Lower leg skin (tissue), 4 donors: ENCODE data around the gene SLC25A25. TPM values are rescaled to one million over a fixed set of nuclear protein-coding genes. Genes with fewer than 3 reads are reported as not detected.
A peak's percentile ranks its signal among the peaks of the same experiment; 100 is the strongest.
"Not testable (repeated sequence)": the region's sequence is repeated elsewhere in the genome, so short reads cannot be mapped to it uniquely, and the experiment has no call there.

Source experiments
- DNase-seq, 2 donors: peaks; one replicate each; pipeline ENCODE4 v3.0.0-alpha.2; 2019; ENCODE audit warnings: low spot score in 2 of 2
- H3K4me3 ChIP-seq: fragments of 200-600 bp; sonication (generic); 2 replicates; pipeline ENCODE4 v1.5.1; 2017; ENCODE audit warnings: mild to moderate bottlenecking, low read depth; ENCODE audit not compliant: poor library complexity, severe bottlenecking
- POLR2A ChIP-seq, 2 donors: fragments of 450-650 bp; IDR thresholded peaks; one replicate each; pipeline ENCODE4 v1.6.1; 2016 to 2017; ENCODE audit warnings: antibody characterized with exemption in 2 of 2, mild to moderate bottlenecking in 1 of 2, moderate library complexity in 1 of 2
- WGBS, 2 donors: methylation state at CpG; one replicate each; pipeline ENCODE4 v1.1.5; 2018; 5-methylcytosine and 5-hydroxymethylcytosine counted together
- intact Hi-C: fragments of 100-400 bp; cut with DNase I; formaldehyde crosslinking; loops from one replicate; pipeline ENCODE4 v1.15.0; 2023; ENCODE audit warnings: low total_unique reads
- total RNA-seq, 4 donors: library from RNA; depleted of rRNA; stranded (reverse); fragments of >200 nt; gene quantifications; one replicate each; pipeline ENCODE4 v1.1.0, GENCODE V29; 2016
- TF ChIP-seq, protein P1 (sequence below), 3 donors: fragments of 450-650 bp; IDR thresholded peaks; one replicate each; pipeline ENCODE4 v1.5.1; 2016; ENCODE audit warnings: antibody characterized with exemption in 3 of 3, mild to moderate bottlenecking in 3 of 3, moderate library complexity in 2 of 3

Gene SLC25A25
- total RNA-seq: 10 to 100 TPM; 26.4 to 40.3 (median 32.0) TPM

- H3K4me3 ChIP-seq: peak within 1 kb of the TSS; percentile 69
- TF ChIP-seq, protein P1, sequence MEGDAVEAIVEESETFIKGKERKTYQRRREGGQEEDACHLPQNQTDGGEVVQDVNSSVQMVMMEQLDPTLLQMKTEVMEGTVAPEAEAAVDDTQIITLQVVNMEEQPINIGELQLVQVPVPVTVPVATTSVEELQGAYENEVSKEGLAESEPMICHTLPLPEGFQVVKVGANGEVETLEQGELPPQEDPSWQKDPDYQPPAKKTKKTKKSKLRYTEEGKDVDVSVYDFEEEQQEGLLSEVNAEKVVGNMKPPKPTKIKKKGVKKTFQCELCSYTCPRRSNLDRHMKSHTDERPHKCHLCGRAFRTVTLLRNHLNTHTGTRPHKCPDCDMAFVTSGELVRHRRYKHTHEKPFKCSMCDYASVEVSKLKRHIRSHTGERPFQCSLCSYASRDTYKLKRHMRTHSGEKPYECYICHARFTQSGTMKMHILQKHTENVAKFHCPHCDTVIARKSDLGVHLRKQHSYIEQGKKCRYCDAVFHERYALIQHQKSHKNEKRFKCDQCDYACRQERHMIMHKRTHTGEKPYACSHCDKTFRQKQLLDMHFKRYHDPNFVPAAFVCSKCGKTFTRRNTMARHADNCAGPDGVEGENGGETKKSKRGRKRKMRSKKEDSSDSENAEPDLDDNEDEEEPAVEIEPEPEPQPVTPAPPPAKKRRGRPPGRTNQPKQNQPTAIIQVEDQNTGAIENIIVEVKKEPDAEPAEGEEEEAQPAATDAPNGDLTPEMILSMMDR (IDR thresholded peaks at IDR 0.05): no peak
- TF ChIP-seq POLR2A (IDR thresholded peaks at IDR 0.05): peak in 1 of 2 donors; percentile 45
- intact Hi-C loops: no loop called here
- peak; percentile 100 for DNase-seq
- 0 to 1% methylated on average over 37 to 39 of the region's 67 CpGs for WGBS, 2 donors
Measured at GRCh38 chr9:128067645-128068385, at the start of gene SLC25A25. Gene SLC25A25, plus strand, starts transcription at chr9:128068232. Its CDS starts 88 bp downstream, at chr9:128068320.

- no peak overlapping the region for H3K4me3 ChIP-seq
- TF ChIP-seq POLR2A (IDR thresholded peaks at IDR 0.05): no peak
- TF ChIP-seq, protein P1 (IDR thresholded peaks at IDR 0.05): no peak
- DNase-seq: no peak
- intact Hi-C loops: no loop called here
- WGBS, 2 donors: 61 to 77% methylated on average over 4 of the region's 4 CpGs
Measured at GRCh38 chr9:128020692-128021091, 47.3 kb upstream of the SLC25A25 start.

DNA sequence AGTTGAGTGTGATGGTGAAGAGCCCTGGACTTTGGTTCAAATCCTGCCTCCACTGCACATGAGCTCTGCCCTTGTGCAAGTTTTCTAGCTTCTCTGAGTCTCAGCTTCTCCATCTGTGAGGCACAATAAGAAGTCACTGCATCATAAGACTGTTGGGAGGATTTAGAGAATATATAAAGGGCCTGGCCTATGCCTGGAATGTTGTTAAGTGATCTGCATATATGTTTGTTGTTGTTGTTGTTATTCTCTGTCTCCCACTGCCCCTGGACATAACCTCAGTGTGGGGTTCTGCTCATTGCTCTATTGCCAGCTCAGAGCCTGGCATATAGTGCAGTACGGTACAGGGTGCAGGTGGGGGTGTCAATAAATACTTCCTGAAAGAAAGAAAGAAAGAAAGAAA is 46.9 kb upstream of the SLC25A25 start:
- DNase-seq: no peak
- intact Hi-C loops: no loop called here
- TF ChIP-seq, protein P1 (IDR thresholded peaks at IDR 0.05): no peak
- TF ChIP-seq POLR2A (IDR thresholded peaks at IDR 0.05): no peak
- 44 to 83% methylated on average over 1 of the region's 1 CpG for WGBS, 2 donors
- no peak overlapping the region for H3K4me3 ChIP-seq

DNA sequence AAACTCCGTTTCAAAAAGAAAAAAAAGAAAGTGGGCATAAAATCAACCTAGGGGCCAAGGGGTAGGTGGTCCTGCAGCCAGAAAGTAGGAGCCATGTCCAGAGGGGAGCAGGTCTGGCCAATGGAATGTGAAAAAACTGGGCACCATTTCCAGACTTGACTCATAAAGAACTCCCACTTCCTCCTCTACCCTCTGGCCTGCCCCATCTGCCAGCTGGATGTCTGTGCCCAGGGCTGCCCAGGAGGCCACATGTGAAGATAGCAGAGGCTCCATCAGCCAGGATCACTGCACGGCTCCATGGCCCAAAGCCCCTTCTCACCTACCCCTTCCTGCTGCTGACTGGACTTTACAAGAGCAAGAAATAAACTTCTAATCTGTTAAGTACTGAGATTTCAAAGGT is 45.1 kb upstream of the SLC25A25 start:
- intact Hi-C loops: no loop called here
- no peak overlapping the region for H3K4me3 ChIP-seq
- 47 to 57% methylated on average over 2 of the region's 2 CpGs for WGBS, 2 donors
- TF ChIP-seq, protein P1 (IDR thresholded peaks at IDR 0.05): no peak
- no peak for DNase-seq

- intact Hi-C loops: not testable (repeated sequence)
Measured at GRCh38 chr9:128023671-128024070, 44.4 kb upstream of the SLC25A25 start.

DNA sequence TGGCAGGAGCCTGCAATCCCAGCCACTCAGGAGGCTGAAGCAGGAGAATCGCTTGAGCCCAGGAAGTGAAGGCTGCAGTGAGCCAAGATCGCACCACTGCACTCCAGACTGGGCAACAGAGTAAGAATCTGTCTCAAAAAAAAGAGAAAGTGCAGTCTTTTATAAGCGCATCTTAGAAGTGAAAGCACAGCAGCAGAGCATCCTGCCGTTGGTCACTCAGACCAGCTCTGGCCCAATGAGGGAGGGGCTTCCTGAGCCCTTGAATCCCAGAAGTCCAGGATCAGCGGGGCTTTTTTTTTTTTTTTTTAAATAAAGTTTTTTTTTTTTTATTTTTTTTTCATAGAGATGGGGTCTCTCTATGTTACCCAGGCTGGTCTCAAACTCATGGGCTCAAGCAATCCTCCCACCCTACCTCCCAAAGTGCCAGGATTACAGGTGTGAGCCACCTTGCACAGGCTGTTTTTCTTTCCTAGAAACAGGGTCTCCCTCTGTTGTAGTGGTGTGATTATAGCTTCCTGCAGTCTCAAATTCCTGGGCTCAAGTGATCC is 43.2 kb upstream of the SLC25A25 start:
- WGBS, 2 donors: 81 to 88% methylated on average over 5 of the region's 5 CpGs
- intact Hi-C loops: no loop called here
- H3K4me3 ChIP-seq: no peak overlapping the region
- DNase-seq: no peak
- no peak for TF ChIP-seq POLR2A (IDR thresholded peaks at IDR 0.05)
- TF ChIP-seq, protein P1 (IDR thresholded peaks at IDR 0.05): no peak

More at GRCh38 chr9:128023671-128024070, 44.4 kb upstream of the SLC25A25 start:
- DNase-seq, H3K4me3 ChIP-seq: not testable (repeated sequence)
- WGBS, 2 donors: 77 to 78% methylated on average over 12 of the region's 12 CpGs
